GM23338 (cell line): Measurements from ENCODE around the gene HS6ST3. TPM values are rescaled to one million over a fixed set of nuclear protein-coding genes. Genes with fewer than 3 reads are reported as not detected.

ENCODE experiments used
- ATAC-seq: fragments of 200-7000 bp; cut with Tn5 transposase; 3 replicates; pipeline ENCODE4 v1.9.1; 2020
- DNase-seq: peaks from one replicate; pipeline ENCODE4 v3.0.0-alpha.2; 2015; ENCODE audit warnings: low spot score
- H2AFZ ChIP-seq: fragments of 200-600 bp; sonication (generic); 2 replicates; pipeline ENCODE4 v1.8.0; 2016; ENCODE audit warnings: antibody characterized with exemption, mild to moderate bottlenecking, moderate library complexity
- H3F3A ChIP-seq: fragments of 200-600 bp; sonication (generic); replicated peaks from 2 replicates; pipeline ENCODE4 v1.8.0; 2017; ENCODE audit warnings: antibody characterized with exemption, mixed run types, low read depth
- H3K27ac ChIP-seq: fragments of 200-600 bp; sonication (generic); 2 replicates; pipeline ENCODE4 v1.6.1; 2016; ENCODE audit warnings: low read depth
- H3K27me3 ChIP-seq: fragments of 200-600 bp; sonication (generic); 2 replicates; pipeline ENCODE4 v1.8.0; 2016; ENCODE audit warnings: mild to moderate bottlenecking, mixed run types, moderate library complexity; ENCODE audit not compliant: insufficient read depth
- H3K36me3 ChIP-seq: fragments of 200-600 bp; sonication (generic); 2 replicates; pipeline ENCODE4 v1.8.0; 2016; ENCODE audit warnings: mild to moderate bottlenecking; ENCODE audit not compliant: insufficient read depth
- H3K4me1 ChIP-seq: fragments of 200-600 bp; sonication (generic); 2 replicates; pipeline ENCODE4 v1.8.0; 2016; ENCODE audit warnings: mild to moderate bottlenecking, moderate library complexity; ENCODE audit not compliant: insufficient read depth
- H3K4me2 ChIP-seq: fragments of 200-600 bp; sonication (generic); 2 replicates; pipeline ENCODE4 v1.7.1; 2017; ENCODE audit warnings: mixed run types
- H3K4me3 ChIP-seq: fragments of 200-600 bp; sonication (generic); 2 replicates; pipeline ENCODE4 v1.6.1; 2016; ENCODE audit warnings: mixed run types
- H3K79me2 ChIP-seq: fragments of 200-600 bp; sonication (generic); replicated peaks from 2 replicates; pipeline ENCODE4 v1.8.0; 2017; ENCODE audit warnings: mild to moderate bottlenecking; ENCODE audit not compliant: insufficient read depth
- H3K9me2 ChIP-seq: fragments of 200-600 bp; sonication (generic); 2 replicates; pipeline ENCODE4 v1.8.0; 2017; ENCODE audit not compliant: insufficient read depth
- H4K20me1 ChIP-seq: fragments of 200-600 bp; sonication (generic); replicated peaks from 2 replicates; pipeline ENCODE4 v1.8.0; 2017; ENCODE audit warnings: mild to moderate bottlenecking; ENCODE audit not compliant: insufficient read depth
- H3K27ac Mint-ChIP-seq: 2 replicates; pipeline ENCODE4 v1.8.0; 2020; ENCODE audit warnings: inconsistent platforms, mild to moderate bottlenecking, moderate library complexity, mixed read lengths
- H3K27me3 Mint-ChIP-seq: 3 replicates; pipeline ENCODE4 v1.8.0; 2022; ENCODE audit warnings: low read depth, mild to moderate bottlenecking, moderate library complexity, mixed read lengths, inconsistent platforms; ENCODE audit not compliant: insufficient read depth, poor library complexity
- H3K36me3 Mint-ChIP-seq: 3 replicates; pipeline ENCODE4 v1.8.0; 2021; ENCODE audit warnings: low read depth, mild to moderate bottlenecking, inconsistent platforms, moderate library complexity, mixed read lengths
- H3K4me1 Mint-ChIP-seq: 3 replicates; pipeline ENCODE4 v1.8.0; 2020; ENCODE audit warnings: mild to moderate bottlenecking, inconsistent platforms, mixed read lengths
- H3K4me3 Mint-ChIP-seq: 3 replicates; pipeline ENCODE4 v1.8.0; 2021; ENCODE audit warnings: moderate library complexity, mild to moderate bottlenecking, inconsistent platforms, mixed read lengths
- H3K9me3 Mint-ChIP-seq: 3 replicates; pipeline ENCODE4 v1.8.0; 2020; ENCODE audit warnings: moderate library complexity, mild to moderate bottlenecking, inconsistent platforms, mixed read lengths
- ZNF114 ChIP-seq: fragments of 250-450 bp; sonication (Bioruptor Pico); IDR thresholded peaks from 2 replicates; pipeline ENCODE4 v1.5.0; 2020; ENCODE audit warnings: mild to moderate bottlenecking, moderate library complexity
- polyA plus RNA-seq: library from polyadenylated mRNA; unstranded; fragments of >200 nt; fragmentation: Nextera tagmentation; extraction: Ambion mirVana; gene quantifications from 2 replicates; pipeline ENCODE4 v1.2.1, GENCODE V29; 2016
- total RNA-seq: library from RNA; depleted of rRNA; stranded (reverse); fragments of >200 nt; shearing (Covaris generic); gene quantifications from 2 replicates; pipeline ENCODE4 v1.2.3, GENCODE V29; 2014
- TF ChIP-seq, protein P1 (sequence below), 2 experiments: fragments of 200-600 bp in 1 of 2; sonication (generic) in 1 of 2; conservative IDR thresholded peaks; 2 replicates each; pipeline versions ENCODE4 v1.5.1 to v1.6.1; 2016 to 2017; ENCODE audit warnings: antibody characterized with exemption in 2 of 2, low read depth in 2 of 2, mild to moderate bottlenecking in 2 of 2, moderate library complexity in 1 of 2
- TF ChIP-seq, protein P2 (sequence below): IDR thresholded peaks from one replicate; pipeline ENCODE4 v1.6.1; 2018; ENCODE audit warnings: antibody characterized with exemption; ENCODE audit not compliant: unreplicated experiment

HS6ST3 gene
- total and polyA plus RNA-seq, 2 experiments from 2014 or later, result 0.52 to 0.80 TPM

DNA sequence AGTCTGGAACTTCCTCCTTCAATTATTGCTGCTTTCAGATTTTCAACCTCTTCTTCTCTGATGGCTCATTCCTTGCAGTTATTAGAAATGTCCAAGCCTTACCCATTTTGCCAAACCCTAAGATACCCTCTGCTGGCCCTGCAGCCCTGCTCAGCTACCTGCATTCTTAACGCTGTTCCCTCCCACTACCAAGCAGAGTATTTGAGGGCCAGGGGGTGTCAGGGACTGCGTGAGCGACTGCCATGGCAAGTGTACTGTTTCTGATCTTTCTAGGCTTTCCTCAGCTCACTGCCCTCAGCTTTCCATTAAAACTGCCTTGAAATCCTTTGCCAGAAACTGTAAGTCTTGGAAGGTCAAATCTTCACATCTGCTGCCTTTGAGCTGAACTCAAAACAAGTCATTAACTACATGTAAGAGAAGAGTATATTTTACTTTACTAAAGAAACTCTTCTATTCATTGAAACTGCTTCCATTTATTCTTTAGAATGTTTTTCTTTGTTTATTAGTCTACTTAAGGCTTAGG, 41.0 kb downstream of the HS6ST3 start:
- Histone ChIP-seq H3K27me3 (no peaks in the 10 kb centered on the region), H3K4me1 (no peaks in the 10 kb centered on the region), H3K27ac (no peak overlapping the region), H2AFZ (peak overlapping the region; percentile 72), H3K9me2 (peaks cover 3% of the 10 kb centered on the region; the same call in 1 of the 2 replicates), H3K79me2 (no peaks in the 10 kb centered on the region), H3F3A (no peaks in the 10 kb centered on the region), H3K36me3 (no peaks in the 10 kb centered on the region), H3K4me3 (no peak overlapping the region), H4K20me1 (no peaks in the 10 kb centered on the region), H3K4me2 (no peak overlapping the region)
- H3K4me1 Mint-ChIP-seq, result peaks cover 7% of the 10 kb centered on the region
- peaks cover 3% of the 10 kb centered on the region; the same call in 1 of the 3 replicates for H3K9me3 Mint-ChIP-seq
- DNase-seq (peak; percentile 30), ATAC-seq (peak; percentile 89)
- H3K27ac Mint-ChIP-seq, result no peak overlapping the region
- H3K36me3 Mint-ChIP-seq, result no peaks in the 10 kb centered on the region
- TF ChIP-seq, protein P1, sequence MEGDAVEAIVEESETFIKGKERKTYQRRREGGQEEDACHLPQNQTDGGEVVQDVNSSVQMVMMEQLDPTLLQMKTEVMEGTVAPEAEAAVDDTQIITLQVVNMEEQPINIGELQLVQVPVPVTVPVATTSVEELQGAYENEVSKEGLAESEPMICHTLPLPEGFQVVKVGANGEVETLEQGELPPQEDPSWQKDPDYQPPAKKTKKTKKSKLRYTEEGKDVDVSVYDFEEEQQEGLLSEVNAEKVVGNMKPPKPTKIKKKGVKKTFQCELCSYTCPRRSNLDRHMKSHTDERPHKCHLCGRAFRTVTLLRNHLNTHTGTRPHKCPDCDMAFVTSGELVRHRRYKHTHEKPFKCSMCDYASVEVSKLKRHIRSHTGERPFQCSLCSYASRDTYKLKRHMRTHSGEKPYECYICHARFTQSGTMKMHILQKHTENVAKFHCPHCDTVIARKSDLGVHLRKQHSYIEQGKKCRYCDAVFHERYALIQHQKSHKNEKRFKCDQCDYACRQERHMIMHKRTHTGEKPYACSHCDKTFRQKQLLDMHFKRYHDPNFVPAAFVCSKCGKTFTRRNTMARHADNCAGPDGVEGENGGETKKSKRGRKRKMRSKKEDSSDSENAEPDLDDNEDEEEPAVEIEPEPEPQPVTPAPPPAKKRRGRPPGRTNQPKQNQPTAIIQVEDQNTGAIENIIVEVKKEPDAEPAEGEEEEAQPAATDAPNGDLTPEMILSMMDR (conservative IDR thresholded peaks at IDR 0.05; ENCODE audit: low read depth in 2 of 2), result peak in 1 of 2 experiments; percentile 11; a peak in 1 of 4 replicates
- no peak for TF ChIP-seq ZNF114 (CRISPR knock-in tag)
- no peak overlapping the region for H3K4me3 Mint-ChIP-seq
- H3K27me3 Mint-ChIP-seq, result peaks cover 2% of the 10 kb centered on the region

DNA sequence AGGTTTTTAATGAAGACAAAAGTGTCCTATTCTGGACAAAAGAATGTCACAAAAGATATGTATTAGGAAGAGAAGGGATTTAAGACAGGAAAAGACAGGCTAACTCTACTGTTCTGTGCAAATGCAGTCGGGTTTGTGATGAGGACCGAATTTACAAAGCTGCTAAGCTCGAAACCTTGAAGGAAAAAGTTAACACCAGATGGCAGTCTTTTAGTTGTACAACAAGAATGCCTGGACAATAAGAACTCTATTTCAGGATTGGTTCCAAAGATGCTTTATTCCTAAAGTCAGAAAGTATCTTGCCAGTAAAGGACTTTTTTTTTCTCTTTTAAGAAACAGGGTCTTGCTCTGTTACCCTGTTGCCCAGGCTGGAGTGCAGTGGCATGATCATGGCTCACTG, 51.1 kb downstream of the HS6ST3 start:
- peak; percentile 34; the same call in 1 of the 3 replicates for ATAC-seq
- no peak overlapping the region for H2AFZ ChIP-seq
- H3K4me3 Mint-ChIP-seq, result no peak overlapping the region

More for the DNA sequence above, 51.1 kb downstream of the HS6ST3 start:
- Mint-ChIP-seq H3K27me3 (peaks cover 2% of the 10 kb centered on the region), H3K36me3 (no peaks in the 10 kb centered on the region), H3K27ac (no peak overlapping the region), H3K4me1 (no peaks in the 10 kb centered on the region), H3K9me3 (no peaks in the 10 kb centered on the region)
- H3K79me2 ChIP-seq, result no peaks in the 10 kb centered on the region
- no peaks in the 10 kb centered on the region for H3K9me2 ChIP-seq
- no peaks in the 10 kb centered on the region for H3K4me1 ChIP-seq
- H3K27ac ChIP-seq, result no peak overlapping the region
- H3K4me3 ChIP-seq, result no peak overlapping the region
- H3K27me3 ChIP-seq, result no peaks in the 10 kb centered on the region
- no peak overlapping the region for H3K4me2 ChIP-seq
- no peaks in the 10 kb centered on the region for H3F3A ChIP-seq
- H4K20me1 ChIP-seq, result no peaks in the 10 kb centered on the region
- TF ChIP-seq, protein P1 (conservative IDR thresholded peaks at IDR 0.05; ENCODE audit: low read depth in 2 of 2), result peak; percentile 56 to 62
- TF ChIP-seq, protein P2, sequence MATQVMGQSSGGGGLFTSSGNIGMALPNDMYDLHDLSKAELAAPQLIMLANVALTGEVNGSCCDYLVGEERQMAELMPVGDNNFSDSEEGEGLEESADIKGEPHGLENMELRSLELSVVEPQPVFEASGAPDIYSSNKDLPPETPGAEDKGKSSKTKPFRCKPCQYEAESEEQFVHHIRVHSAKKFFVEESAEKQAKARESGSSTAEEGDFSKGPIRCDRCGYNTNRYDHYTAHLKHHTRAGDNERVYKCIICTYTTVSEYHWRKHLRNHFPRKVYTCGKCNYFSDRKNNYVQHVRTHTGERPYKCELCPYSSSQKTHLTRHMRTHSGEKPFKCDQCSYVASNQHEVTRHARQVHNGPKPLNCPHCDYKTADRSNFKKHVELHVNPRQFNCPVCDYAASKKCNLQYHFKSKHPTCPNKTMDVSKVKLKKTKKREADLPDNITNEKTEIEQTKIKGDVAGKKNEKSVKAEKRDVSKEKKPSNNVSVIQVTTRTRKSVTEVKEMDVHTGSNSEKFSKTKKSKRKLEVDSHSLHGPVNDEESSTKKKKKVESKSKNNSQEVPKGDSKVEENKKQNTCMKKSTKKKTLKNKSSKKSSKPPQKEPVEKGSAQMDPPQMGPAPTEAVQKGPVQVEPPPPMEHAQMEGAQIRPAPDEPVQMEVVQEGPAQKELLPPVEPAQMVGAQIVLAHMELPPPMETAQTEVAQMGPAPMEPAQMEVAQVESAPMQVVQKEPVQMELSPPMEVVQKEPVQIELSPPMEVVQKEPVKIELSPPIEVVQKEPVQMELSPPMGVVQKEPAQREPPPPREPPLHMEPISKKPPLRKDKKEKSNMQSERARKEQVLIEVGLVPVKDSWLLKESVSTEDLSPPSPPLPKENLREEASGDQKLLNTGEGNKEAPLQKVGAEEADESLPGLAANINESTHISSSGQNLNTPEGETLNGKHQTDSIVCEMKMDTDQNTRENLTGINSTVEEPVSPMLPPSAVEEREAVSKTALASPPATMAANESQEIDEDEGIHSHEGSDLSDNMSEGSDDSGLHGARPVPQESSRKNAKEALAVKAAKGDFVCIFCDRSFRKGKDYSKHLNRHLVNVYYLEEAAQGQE, result no peak
- peak; percentile 66 for DNase-seq
- H3K36me3 ChIP-seq, result no peaks in the 10 kb centered on the region
